Stimulated activated CD4-positive, alpha-beta T cell treated with anti-CD3 and anti-CD28 coated beads, Interleukin-15, amount 100 ng/mL, for 48 hours (primary cell): ENCODE measurements around the gene SLC43A3.
A peak's percentile ranks its signal among the peaks of the same experiment; 100 is the strongest.
"Not testable (repeated sequence)": the region's sequence is repeated elsewhere in the genome, so short reads cannot be mapped to it uniquely, and the experiment has no call there.

Source experiments
- DNase-seq, 2 donors: peaks; one replicate each; pipeline ENCODE4 v3.0.0-alpha.2; 2020; ENCODE audit warnings: low read depth in 2 of 2

SLC43A3 gene

GRCh38 chr11:57406337-57406904 is 20.5 kb downstream of the SLC43A3 start:
- peak in 1 of 2 donors; percentile 25 for DNase-seq

- no peak for DNase-seq
Observed at GRCh38 chr11:57405271-57405860, 21.6 kb downstream of the SLC43A3 start.

GRCh38 chr11:57403802-57404147 is 23.1 kb downstream of the SLC43A3 start:
- DNase-seq, result no peak

GRCh38 chr11:57403003-57403801 is 23.7 kb downstream of the SLC43A3 start:
- DNase-seq, result not testable (repeated sequence)

DNA sequence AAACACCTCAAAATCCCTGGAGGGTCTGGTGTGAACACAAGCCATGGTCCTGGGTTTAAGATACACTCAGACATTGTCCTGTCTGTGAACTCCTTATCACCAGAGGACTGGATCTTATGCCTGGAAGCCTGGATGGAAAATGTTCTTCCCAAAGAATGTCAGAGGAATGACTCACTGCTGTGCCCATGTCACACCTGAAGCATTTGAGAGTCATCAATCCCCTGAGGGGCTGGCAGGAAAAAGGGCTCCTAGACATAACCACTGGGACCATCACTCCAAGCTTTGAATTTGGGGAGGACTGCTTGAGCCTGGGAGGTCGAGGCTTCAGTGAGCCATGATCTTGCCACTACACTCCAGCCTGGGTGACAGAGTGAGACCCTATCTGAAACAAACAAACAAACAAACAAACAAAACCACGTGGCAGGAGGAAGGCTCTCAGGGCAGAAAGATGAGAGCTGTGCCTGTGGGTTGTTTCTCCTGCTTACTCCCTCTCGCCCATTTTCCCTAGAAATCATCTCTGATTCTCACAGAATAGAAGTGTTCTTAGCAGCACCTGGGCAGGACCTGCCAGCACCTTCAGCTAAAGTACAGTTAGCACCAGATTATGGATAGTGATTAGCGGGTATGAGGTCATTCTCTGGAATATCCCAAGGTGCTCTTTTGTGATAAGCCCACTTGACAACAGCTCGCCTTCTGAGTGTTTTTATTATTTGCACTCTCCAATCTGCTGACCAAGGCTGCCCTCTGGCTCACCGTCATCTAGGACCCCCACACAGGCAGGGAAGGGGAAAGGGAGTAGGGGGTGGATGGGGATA is 24.5 kb downstream of the SLC43A3 start:
- DNase-seq, result no peak

- DNase-seq, result no peak
Observed at GRCh38 chr11:57399972-57400578, 26.8 kb downstream of the SLC43A3 start.

GRCh38 chr11:57399221-57399620 is 27.7 kb downstream of the SLC43A3 start:
- DNase-seq, result no peak

GRCh38 chr11:57397394-57397990 is 29.4 kb downstream of the SLC43A3 start:
- DNase-seq, result no peak

DNA sequence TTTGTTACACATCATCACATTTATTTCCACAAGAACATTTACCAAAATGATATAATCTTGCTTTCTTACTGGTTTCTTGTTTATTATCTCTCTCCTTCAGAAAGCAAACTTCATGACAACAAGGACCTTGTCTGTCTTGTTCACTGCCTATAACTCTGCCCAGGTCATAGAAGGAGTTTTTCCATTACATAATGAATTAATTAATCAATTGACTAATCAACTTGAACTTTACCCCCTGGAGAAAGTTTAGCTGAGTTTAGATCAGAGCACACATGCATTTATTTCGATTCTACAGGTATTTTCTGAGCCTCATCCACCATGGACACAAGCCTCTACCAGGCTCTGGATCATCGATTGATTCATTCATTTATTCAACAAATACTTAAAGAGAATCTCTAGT is 30.2 kb downstream of the SLC43A3 start:
- no peak for DNase-seq

DNA sequence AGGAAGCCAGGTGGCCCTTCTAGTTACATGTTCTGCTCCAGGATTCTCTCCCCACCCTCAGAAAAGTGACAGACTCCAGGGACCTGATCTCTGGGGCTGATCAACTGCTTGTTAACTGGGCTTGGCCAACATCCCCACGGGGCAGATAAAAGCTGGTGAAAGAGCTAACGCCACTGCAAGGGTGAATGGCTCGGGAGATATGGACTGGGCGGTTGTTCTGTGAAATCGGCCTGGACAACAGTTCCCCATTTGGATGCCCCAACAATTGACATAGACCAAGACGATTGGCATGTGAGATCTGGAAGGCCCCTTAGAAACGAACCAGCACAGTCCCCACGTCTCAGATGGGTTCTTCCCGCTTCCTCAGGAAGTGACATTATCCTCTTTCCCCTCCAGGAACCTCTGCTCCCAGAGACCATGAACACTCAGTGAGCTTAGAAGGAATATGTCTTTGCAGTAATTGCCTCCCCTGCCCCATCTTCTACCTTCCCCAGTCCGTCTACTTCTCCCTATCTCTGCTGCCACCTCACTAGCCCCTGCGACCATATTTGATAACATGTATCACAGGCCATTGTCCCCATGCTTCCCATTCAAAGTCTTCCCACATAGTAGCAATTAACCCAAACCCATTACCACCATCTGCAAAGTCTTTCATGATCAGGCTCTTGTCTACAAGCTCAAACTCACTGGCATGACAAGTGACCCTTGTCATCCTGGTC is 30.9 kb downstream of the SLC43A3 start:
- no peak for DNase-seq

- DNase-seq, result no peak
Observed at GRCh38 chr11:57394203-57394965, 32.5 kb downstream of the SLC43A3 start.

- DNase-seq, result no peak
Observed at GRCh38 chr11:57392763-57393105, 34.2 kb downstream of the SLC43A3 start.

DNA sequence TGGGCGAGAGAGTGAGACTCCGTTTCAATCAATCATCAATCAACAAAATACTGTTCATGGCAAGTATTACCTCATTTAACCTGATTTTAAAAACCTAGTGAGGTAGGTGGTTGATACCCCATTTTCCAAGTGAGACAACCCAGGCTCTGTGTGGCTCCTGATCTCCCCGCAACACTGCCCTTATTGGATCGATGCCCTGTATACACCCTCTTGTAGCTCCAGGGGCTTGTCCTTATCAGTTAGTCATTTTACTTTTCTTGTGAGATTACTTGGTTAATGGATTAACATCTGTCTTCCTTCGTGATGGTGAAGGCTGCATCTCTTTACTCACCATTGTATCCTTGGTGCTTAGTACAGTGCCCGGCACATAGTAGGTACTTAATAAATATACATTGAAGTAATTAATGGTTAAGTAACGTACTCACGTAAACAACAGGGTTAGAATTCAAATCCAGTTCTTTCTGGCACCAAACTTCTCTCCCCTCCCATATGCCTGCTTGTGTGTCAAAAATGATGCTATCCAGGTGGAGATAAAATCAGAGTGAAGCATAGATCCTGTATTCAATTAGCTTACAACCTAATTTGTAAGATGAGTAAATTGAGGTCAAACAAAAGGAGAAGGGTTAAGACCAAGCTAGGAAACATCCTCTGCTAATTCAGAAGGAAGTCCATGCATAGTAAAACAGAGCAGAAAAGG is 34.7 kb downstream of the SLC43A3 start:
- DNase-seq, result no peak

DNA sequence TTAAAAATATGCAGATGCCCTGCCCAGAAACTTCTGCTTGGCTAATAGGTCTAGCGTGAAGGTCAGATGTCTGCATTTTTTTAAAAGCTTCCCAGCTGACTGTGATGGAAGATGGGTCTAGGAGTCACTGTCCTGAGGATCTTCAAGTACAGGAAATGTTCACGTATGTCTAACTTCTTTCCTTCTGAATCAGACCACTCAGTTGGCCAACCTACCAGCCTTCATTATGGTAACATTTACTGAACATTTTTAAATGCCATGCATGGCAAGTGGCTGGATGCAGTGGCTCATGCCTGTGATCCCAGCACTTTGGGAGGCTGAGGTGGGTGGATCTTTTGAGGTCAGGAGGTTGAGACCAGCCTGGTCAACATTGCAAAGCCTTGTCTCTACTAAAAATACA is 35.4 kb downstream of the SLC43A3 start:
- no peak for DNase-seq

- no peak for DNase-seq
Observed at GRCh38 chr11:57391111-57391510, 35.8 kb downstream of the SLC43A3 start.

DNA sequence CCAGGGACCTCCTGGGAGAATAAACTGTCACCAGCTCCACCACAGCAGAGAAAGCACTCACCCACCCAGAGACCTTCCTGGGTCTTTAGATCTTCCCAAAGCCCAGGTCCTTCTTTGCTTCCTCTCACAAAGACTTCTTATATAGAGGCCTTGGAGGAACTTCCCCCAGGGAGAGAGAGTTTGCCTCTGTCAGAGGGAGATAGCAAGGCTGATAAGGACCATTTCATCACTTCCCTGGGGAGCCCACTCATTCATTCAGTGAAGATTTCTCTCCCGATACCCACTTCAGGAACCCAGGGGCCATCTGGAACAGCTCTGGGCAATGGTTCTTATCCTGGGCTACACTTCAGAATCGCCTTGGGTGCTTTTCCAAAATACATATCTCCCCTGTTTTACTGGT is 36.4 kb downstream of the SLC43A3 start, which contains the start of gene PRG2:
Gene PRG2, minus strand, starts transcription at position 116 of the 400 bp plus-strand sequence. CDS start 706 bp downstream, outside the sequence.
- no peak for DNase-seq

DNA sequence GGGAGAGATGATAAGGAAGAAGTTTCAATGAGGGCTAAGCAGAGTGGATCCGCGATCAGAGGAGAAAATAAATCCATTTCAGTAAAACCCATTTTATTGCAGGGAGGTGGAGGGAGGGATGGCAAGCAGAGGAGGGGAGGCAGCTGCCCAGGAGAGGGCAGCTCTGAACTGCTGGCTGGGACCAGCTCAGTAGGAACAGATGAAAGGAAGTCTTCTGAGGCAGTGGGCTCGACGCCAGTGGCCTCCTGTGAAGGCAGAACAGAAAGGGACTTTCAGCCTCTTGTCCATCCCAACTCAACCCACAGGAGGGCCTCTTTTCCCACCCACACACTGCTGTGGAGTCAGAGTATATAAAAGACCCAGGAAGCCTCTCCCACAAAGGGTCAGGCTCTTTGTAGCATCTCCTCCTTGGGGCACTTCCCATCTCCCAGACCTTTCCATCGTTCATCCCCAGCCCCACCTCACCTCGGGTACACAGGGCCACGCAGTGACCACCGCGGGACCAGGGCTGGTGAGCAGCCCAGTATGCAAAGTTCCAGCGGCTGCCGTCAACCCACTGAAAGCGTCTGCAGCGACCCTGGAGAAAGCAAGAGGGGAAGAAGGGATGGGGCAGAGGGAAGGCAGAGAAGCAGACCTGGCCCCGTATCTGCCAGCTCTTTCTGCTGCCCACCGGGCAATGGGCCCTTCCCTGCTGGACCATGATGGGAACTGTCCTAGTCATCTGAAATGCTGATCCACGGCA is 39.5 kb downstream of the SLC43A3 start:
- DNase-seq, result no peak

- DNase-seq, result no peak
Observed at GRCh38 chr11:57386178-57386940, 40.6 kb downstream of the SLC43A3 start.
